Kidney (tissue), 14 donors: ENCODE data around the gene CERS1. TPM values are rescaled to one million over a fixed set of nuclear protein-coding genes. Genes with fewer than 3 reads are reported as not detected.
A peak's percentile ranks its signal among the peaks of the same experiment; 100 is the strongest.

Experiments used
- DNase-seq, 5 donors: peaks; one replicate each; pipeline ENCODE4 v3.0.0-alpha.2; 2013 to 2020
- FAIRE-seq: peaks from 2 replicates; lab custom pipeline; 2012; peaks lifted over from hg19 to GRCh38; lab: Jason Lieb, UNC
- H3K27ac ChIP-seq, 2 donors: one replicate each; pipeline ENCODE4 v1.7.0; 2013; ENCODE audit warnings: low read depth in 2 of 2, low read length in 2 of 2, inconsistent platforms in 1 of 2
- H3K27me3 ChIP-seq: one replicate; pipeline ENCODE4 v1.7.1; 2013; ENCODE audit warnings: low read length, inconsistent platforms; ENCODE audit not compliant: control insufficient read depth, insufficient read depth
- H3K36me3 ChIP-seq, 3 donors: one replicate each; pipeline versions ENCODE4 v1.7.0 to v1.7.1; 2013; ENCODE audit warnings: low read length in 3 of 3, control low read depth in 1 of 3, inconsistent platforms in 1 of 3; ENCODE audit not compliant: insufficient read depth in 3 of 3, control insufficient read depth in 2 of 3
- H3K4me1 ChIP-seq, 3 donors: one replicate each; pipeline versions ENCODE4 v1.7.0 to v1.7.1; 2013; ENCODE audit warnings: low read length in 3 of 3, inconsistent platforms in 1 of 3, low read depth in 1 of 3; ENCODE audit not compliant: control insufficient read depth in 2 of 3, insufficient read depth in 2 of 3
- H3K4me3 ChIP-seq, 3 donors: one replicate each; pipeline versions ENCODE4 v1.7.0 to v1.8.1; 2013; ENCODE audit warnings: low read length in 3 of 3, control low read depth in 1 of 3, inconsistent platforms in 1 of 3
- H3K9ac ChIP-seq, 3 donors: one replicate each; pipeline versions ENCODE4 v1.7.0 to v1.7.1; 2013; ENCODE audit warnings: low read length in 3 of 3, control low read depth in 1 of 3, inconsistent platforms in 1 of 3
- H3K9me3 ChIP-seq, 3 donors: one replicate each; pipeline versions ENCODE4 v1.7.0 to v1.7.1; 2013; ENCODE audit warnings: low read length in 3 of 3, control low read depth in 1 of 3, inconsistent platforms in 1 of 3; ENCODE audit not compliant: control insufficient read depth in 2 of 3, insufficient read depth in 1 of 3
- intact Hi-C: fragments of 100-400 bp; cut with DNase I; formaldehyde crosslinking; loops from one replicate; pipeline ENCODE4 v1.11.1; 2022
- polyA plus RNA-seq: library from polyadenylated mRNA; stranded (reverse); fragments of 350-450 nt; fragmentation: Illumina TruSeq; extraction: RNeasy Lipid Tissue Mini Kit (QIAGEN cat#74804); gene quantifications from one replicate; pipeline ENCODE4 v1.2.3, GENCODE V29; 2014; ENCODE audit warnings: low read depth, low replicate concordance; ENCODE audit not compliant: insufficient read depth
- total RNA-seq: library from RNA; stranded (reverse); fragmentation: NEBNext Ultra II Directional; extraction: Animal tissue kit (Norgen Biotek cat#: 25700); gene quantifications from one replicate; pipeline ENCODE4 v1.2.1, GENCODE V29; 2021
- TF ChIP-seq, protein P1 (sequence below): IDR thresholded peaks from 3 replicates; pipeline ENCODE4 v1.5.1; 2012; ENCODE audit warnings: mild to moderate bottlenecking, moderate library complexity, borderline replicate concordance; ENCODE audit not compliant: insufficient read depth; ENCODE audit errors: extremely low read depth
- donor health status: control.
- donor health status: control.
- donor health status: control.
- donor health status: control.
- donor health status: control.
- donor health status: DM: yes; HTN: yes; CAD: no.
- donor health status: Normal renal cell carcinoma (clear cell type).

CERS1 gene
- total and polyA plus RNA-seq, 2 donors from 2014 or later, result 0.50 TPM; not detected in 1

DNA sequence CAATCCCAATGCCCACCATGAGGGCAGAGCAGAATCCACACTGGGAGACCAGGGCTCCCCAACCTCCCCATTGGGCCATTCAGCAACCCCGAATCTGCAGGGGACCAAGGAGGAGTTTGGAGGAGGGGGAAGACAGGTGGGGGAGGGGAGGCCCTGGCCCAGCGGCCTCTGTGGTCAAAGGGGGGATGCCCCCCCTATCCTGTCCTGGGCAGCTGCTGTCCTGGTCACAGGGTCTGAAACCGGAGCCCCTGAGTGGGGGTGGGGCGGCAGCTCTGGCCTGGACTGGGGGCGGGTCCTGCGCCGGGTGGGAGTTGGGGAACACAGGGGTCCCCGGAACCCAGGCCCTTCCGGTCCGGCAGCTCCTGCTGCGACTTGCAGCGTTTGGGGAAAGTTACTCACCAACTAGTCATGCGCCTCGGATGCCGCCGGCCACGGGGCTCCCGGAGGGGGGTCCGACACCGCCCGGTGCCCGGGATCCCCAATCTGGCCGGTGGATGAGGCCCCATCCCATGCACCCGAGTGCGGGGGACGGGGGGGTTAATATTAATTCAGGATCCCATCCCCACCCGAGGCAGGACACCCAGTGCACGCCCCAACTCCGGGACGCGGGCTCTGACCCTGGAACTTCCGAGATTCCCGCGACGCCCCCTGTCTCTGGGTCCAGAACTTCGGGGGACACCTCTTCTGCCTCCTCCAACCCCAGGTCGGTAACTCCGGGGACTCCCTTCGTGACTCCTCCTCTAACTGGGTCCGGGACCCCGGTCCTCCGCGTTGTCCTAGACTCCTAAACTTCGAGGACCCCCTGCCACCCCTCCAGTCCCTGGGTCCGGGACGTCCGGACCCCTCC lies 44.2 kb upstream of the CERS1 start:
- intact Hi-C loops, result no loop called here
- Histone ChIP-seq H3K36me3 (no peaks in the 10 kb centered on the region), H3K4me1 (peaks cover 0 to 4% (median 3%) of the 10 kb centered on the region in 3 donors), H3K9ac (peak overlapping the region in 2 of 3 donors; percentile 67 to 69), H3K4me3 (peak overlapping the region; percentile 51 to 69 (median 56)), H3K27ac (peak overlapping the region; percentile 32), H3K27me3 (no peaks in the 10 kb centered on the region), H3K9me3 (no peaks in the 10 kb centered on the region)
- TF ChIP-seq, protein P1, sequence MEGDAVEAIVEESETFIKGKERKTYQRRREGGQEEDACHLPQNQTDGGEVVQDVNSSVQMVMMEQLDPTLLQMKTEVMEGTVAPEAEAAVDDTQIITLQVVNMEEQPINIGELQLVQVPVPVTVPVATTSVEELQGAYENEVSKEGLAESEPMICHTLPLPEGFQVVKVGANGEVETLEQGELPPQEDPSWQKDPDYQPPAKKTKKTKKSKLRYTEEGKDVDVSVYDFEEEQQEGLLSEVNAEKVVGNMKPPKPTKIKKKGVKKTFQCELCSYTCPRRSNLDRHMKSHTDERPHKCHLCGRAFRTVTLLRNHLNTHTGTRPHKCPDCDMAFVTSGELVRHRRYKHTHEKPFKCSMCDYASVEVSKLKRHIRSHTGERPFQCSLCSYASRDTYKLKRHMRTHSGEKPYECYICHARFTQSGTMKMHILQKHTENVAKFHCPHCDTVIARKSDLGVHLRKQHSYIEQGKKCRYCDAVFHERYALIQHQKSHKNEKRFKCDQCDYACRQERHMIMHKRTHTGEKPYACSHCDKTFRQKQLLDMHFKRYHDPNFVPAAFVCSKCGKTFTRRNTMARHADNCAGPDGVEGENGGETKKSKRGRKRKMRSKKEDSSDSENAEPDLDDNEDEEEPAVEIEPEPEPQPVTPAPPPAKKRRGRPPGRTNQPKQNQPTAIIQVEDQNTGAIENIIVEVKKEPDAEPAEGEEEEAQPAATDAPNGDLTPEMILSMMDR, result no peak
- FAIRE-seq, result no peak
- peak; percentile 80 to 92 (median 87) for DNase-seq

DNA sequence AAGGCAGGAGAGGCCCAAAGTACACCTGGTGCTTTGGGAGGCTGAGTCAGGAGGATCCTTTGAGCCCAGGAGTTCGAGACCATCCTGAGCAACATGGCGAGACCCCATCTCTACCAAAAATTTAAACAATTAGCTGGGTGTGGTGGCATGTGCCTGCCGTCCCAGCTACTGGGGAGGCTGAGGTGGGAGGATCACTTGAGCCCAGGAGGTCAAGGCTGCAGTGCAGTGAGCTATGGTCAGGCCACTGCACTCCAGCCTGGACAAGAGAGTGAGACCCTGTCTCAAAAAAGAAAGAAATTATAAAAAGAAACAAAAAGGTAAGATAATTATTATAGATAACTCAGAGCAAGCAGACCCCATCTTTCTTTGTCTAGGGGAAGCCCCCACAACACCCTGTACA lies 43.2 kb upstream of the CERS1 start:
- peaks cover 0 to 4% (median 3%) of the 10 kb centered on the region in 3 donors for H3K4me1 ChIP-seq
- H3K27me3 ChIP-seq, result no peaks in the 10 kb centered on the region
- H3K9me3 ChIP-seq, result no peaks in the 10 kb centered on the region
- DNase-seq, result no peak
- TF ChIP-seq, protein P1, result no peak
- no peaks in the 10 kb centered on the region for H3K36me3 ChIP-seq
- no peak for FAIRE-seq
- intact Hi-C loops, result no loop called here
- H3K27ac ChIP-seq, result no peak overlapping the region
- no peak overlapping the region for H3K4me3 ChIP-seq
- no peak overlapping the region for H3K9ac ChIP-seq

DNA sequence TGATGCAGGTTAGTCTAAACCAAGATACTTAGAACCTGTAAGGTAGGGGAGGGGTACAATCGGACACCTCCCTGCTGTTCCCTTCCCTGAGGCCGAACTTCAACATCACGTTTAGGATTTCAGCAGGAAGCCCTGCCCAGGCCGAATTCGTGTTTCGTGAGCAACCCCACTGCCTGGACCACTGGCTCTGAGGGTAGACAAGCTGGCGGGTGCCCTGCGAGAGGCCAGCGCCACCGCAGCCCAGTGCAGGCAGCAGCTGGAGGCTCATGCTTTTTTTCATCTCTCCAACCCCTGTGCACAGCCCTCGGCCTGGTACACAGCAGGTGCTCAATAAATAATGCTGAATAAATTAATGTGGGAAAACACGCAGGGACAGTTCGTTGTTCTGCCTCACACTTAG lies 37.3 kb upstream of the CERS1 start:
- no peaks in the 10 kb centered on the region for H3K27me3 ChIP-seq
- no peaks in the 10 kb centered on the region for H3K4me1 ChIP-seq
- H3K4me3 ChIP-seq, result no peak overlapping the region
- peaks cover 0 to 6% (median 0%) of the 10 kb centered on the region in 3 donors for H3K36me3 ChIP-seq
- FAIRE-seq (no peak), DNase-seq (no peak)
- TF ChIP-seq, protein P1, result no peak
- no peaks in the 10 kb centered on the region for H3K9me3 ChIP-seq
- intact Hi-C loops, result no loop called here
- no peak overlapping the region for H3K9ac ChIP-seq
- no peak overlapping the region for H3K27ac ChIP-seq
